Astrocyte of the cerebellum (primary cell): ENCODE measurements around the gene NFIA.

Source experiments
- DNase-seq: peaks from one replicate; pipeline ENCODE4 v3.0.0-alpha.2; 2011; ENCODE audit warnings: low read depth
- H3K4me3 ChIP-seq: 2 replicates; pipeline ENCODE4 v1.5.1; 2011; ENCODE audit warnings: mild to moderate bottlenecking, low read depth, low read length, moderate library complexity
- in situ Hi-C: cut with HindIII; loops from 2 replicates; pipeline ENCODE4 v1.10.0; 2017; ENCODE audit warnings: low sequenced_read_pairs
- TF ChIP-seq, protein P1 (sequence below): IDR thresholded peaks from 2 replicates; pipeline ENCODE4 v1.5.1; 2012; ENCODE audit warnings: low read length, low read depth, moderate library complexity, mild to moderate bottlenecking; ENCODE audit errors: missing control alignments

NFIA gene

DNA sequence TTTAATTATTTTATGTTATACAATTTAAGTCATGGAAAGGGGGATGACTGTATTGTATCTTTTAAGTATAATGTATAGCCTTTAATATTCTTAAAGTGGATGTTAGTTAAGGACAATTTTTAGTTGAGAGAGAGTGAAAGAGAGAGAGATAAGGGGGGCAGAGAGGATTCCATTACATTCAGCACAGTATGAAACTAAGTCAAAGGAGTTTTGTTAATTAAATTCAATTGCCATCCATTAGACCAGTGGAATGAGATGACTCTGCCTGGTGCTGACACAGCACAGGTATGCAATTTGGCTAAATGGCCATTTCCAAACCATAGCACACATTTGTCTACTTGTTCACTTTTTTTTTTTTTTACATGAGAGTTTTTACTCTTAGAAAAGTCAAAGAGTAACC, 27.5 kb downstream of the NFIA start:
- TF ChIP-seq, protein P1, sequence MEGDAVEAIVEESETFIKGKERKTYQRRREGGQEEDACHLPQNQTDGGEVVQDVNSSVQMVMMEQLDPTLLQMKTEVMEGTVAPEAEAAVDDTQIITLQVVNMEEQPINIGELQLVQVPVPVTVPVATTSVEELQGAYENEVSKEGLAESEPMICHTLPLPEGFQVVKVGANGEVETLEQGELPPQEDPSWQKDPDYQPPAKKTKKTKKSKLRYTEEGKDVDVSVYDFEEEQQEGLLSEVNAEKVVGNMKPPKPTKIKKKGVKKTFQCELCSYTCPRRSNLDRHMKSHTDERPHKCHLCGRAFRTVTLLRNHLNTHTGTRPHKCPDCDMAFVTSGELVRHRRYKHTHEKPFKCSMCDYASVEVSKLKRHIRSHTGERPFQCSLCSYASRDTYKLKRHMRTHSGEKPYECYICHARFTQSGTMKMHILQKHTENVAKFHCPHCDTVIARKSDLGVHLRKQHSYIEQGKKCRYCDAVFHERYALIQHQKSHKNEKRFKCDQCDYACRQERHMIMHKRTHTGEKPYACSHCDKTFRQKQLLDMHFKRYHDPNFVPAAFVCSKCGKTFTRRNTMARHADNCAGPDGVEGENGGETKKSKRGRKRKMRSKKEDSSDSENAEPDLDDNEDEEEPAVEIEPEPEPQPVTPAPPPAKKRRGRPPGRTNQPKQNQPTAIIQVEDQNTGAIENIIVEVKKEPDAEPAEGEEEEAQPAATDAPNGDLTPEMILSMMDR = no peak
- no peak for DNase-seq
- H3K4me3 ChIP-seq = no peak overlapping the region
- in situ Hi-C loops = no loop called here

DNA sequence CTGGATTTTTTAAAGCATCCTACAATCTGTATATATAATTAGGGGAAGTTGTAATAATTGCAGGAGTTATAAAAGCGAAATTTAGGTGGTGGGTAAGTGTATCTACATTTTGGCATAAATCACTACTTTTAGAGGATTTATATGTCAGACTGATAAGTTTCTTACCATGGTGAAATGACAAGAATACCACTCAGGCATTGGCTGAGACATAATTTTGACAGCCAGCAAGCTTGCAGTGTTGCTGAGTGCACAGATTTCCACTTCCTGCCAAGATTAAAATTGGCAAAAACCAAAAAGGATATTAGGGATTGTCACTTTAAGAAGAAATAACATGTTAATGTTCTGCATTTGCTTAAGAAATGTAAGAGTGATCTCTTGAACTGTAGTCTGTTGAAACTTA, 28.2 kb downstream of the NFIA start:
- no peak overlapping the region for H3K4me3 ChIP-seq
- no peak for DNase-seq
- TF ChIP-seq, protein P1 = no peak
- in situ Hi-C loops = no loop called here

DNA sequence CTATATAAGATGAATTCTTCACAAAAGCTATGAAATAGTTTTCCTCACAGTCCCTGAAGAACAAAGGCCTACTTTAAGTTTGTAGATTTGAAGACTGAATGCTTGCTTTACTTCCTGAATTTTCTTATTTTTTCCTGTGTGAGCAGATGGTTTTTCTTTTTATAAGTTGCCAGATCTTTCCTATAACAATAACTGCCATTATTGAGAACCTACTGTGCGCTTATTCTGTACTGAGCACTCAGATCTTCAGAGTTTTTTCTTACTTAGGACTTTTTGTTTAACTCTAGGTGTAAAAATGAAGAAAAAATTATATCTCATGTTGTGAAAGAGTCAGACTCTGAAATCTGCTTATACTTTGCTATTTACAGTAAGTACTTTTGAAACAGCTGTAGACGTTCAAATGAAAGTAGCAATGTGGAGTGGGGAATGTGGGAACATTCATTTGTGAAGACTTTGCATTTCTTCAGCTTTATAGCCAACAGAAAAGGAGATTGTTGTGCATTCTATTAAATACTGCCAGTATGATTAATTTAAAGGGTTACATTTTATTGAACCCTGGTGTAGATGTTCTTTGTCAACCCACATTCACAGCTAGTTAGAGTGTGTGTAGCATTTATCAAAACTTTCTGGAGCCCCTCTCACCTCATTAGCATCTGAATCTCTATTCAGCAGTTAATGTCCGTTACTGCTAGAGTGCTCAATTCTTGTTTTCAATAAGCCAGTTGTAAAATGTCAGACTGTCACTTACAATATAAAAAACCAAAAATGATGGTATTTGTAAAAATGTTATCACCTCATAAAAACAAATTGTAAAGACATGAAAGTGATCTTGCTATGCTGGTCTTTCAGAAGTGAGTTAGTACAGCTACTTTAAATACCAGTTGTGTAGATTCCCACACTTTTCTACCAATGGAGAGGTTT, 29.0 kb downstream of the NFIA start:
- no peak for DNase-seq
- in situ Hi-C loops = no loop called here
- H3K4me3 ChIP-seq = no peak overlapping the region
- TF ChIP-seq, protein P1 = no peak

DNA sequence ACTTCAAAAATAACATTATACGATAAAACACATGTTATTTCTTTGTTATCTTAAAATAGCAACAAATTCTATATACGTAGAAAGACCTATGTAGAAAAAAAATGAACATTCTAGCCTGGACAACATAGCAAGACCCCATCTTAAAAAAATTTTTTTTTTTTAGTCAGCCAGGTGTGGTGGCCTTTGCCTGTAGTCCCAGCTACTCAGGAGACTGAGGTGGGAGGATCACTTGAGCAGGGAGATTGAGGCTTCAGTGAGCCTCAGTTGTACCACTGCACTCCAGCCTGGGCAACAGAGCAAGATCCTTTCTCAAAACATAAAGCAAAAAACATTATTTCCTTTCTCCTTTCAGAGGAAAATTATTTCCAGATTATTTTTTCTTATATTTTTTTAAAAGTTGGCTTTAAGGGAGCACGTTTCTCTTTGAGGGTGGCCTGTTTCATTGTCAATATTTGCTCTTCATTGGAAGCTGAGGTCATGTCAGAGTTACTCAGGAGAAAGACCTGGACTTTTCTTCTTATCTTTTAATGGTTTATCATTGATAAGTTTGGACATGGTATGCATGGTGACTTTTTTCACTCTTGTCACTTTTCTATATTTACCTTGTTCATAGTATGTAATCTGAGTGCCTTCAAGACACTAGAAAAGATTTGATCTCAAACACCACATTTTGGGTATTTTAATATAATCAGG, 32.0 kb downstream of the NFIA start:
- TF ChIP-seq, protein P1 = no peak
- no peak for DNase-seq
- in situ Hi-C loops = no loop called here
- H3K4me3 ChIP-seq = no peak overlapping the region

DNA sequence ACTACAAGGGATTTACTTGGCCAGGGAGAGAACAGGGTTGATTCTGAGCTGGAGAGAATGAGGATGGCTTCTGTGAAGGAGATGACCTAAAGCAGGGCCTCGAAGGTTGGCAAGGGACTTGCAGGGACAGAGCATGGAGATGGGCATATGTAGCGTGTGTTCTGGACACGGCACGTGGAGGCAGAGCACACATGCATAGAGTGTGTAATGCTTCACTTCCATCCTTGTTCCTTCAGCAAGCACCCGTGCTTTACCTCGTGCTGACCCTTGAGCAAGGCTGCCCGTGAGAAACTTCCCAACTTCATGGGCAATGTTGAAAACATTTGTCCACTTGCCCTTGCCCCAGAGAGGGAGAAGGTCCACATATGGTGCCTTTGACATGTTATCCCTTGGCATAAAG, 33.1 kb downstream of the NFIA start:
- no peak for DNase-seq
- in situ Hi-C loops = no loop called here
- no peak overlapping the region for H3K4me3 ChIP-seq
- TF ChIP-seq, protein P1 = no peak

DNA sequence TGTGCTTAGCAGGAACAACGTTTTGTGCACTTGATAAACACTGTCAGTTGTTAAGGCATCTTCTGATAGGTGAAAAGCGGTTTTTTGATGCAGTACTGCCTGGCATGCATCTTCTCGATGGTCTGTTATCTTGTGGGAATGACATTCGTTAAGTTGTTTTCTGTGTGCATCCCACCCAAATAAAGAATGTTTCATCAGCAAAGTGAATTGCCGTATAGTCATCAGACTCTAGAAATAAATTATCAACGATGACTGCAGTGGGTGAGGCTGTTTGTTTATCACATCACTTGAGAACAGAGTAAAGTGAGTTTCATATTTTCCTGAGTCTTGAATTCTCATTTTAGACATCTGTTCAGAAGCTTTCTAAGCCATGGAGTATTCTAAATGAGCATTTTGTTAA, 34.1 kb downstream of the NFIA start:
- in situ Hi-C loops = no loop called here
- no peak for DNase-seq
- no peak overlapping the region for H3K4me3 ChIP-seq
- TF ChIP-seq, protein P1 = no peak
